Stimulated activated CD4-positive, alpha-beta T cell treated with anti-CD3 and anti-CD28 coated beads, Interleukin-15, amount 100 ng/mL, for 24 hours (primary cell): Measurements from ENCODE around the gene UBN1.
A peak's percentile ranks its signal among the peaks of the same experiment; 100 is the strongest.

ENCODE experiments used
- DNase-seq: peaks from one replicate; pipeline ENCODE4 v3.0.0-alpha.2; 2020

UBN1 gene

GRCh38 chr16:4814542-4815173 lies 32.6 kb upstream of the UBN1 start:
- no peak for DNase-seq

GRCh38 chr16:4820652-4821051 lies 26.6 kb upstream of the UBN1 start:
- DNase-seq: no peak

DNA sequence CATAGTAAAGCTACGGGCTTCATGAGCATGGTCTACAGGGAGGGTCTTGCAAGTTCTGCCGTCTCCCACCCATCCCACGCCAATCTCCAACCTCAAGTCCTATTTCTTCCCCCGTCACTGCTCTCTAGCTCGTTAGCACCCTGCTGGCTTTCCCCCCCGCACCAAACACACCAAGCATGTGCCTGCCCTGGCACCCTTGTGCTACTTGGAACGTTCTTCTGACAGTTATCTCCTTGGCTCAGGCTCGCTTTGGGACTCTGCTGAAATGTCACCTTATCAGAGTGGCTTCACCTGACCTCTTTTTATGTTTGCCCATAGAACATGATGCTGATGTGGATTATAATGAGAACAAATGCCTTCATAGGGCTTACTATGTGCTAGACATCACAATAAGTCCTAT lies 22.1 kb upstream of the UBN1 start:
- no peak for DNase-seq

DNA sequence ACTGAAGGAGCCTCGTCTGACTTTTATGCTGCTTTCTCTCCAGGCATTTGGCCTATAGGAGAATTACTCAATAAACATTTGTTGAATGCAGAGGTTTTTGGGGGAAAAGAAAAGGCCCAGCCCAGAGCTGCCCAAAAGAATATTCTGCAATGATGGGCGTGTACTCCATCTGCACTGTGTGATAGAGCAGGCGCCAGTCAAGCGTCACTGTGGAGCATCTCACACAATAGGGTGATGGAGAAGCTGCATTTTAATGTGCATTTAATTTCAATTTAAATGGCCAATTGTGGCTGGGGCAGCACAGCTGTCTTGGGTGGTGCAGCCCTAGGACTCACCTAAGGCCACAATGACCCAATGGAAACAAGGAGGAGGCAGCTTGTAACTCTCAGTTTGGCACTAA lies 20.8 kb upstream of the UBN1 start:
- DNase-seq: no peak

DNA sequence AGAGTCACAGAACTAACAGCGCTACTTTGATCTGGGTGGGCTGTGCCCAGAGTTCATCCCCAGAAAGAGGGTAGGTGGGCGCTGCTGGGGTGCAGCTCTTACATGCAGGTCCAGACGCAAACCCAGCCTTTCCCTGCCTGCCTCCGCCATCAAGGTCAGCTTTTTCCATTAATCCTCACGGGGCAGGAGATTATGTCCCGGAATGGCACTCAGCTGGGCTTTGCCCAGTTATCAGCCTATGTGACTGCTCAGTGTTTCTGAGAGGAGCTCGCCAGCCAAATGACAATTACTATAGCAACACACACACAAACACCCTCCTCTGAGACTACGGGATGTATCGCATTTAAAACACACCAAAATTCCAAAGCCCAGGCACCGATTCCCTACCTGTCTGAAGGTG lies 20.3 kb upstream of the UBN1 start:
- no peak for DNase-seq

DNA sequence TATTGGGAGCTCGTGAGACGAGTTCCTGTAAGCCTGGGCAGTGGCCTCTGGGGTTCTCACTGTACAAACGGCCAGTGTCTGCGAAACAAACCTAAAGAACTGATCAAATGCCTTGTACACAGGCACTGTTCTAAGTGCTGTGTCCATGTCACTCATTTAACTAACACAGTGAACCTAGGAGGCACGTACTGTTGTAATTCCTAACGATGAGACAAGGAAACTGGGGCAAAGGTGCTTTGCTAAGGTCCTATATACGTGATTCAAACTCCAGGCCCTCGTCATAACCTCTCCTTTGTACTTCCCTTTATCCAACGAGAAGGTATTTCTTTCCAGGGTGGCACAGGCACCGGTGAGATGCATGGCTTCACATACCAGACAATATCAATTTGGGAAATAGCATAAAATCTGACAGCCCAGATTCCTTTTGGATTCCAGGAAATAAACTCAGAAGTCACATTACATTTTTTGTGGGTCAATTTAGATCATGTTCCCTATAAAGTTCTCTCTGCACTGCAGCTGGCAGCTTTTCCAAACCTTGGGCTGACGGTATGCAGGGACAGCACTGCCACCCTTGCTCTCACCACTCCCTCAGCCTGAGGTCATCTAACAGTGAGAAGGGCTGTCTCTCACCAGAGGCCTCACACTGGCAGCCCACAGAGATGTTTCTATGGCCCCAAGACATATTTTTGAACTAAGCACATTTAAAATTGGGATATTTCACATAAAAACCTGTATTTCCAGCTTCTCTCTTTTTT lies 18.5 kb upstream of the UBN1 start:
- no peak for DNase-seq

DNA sequence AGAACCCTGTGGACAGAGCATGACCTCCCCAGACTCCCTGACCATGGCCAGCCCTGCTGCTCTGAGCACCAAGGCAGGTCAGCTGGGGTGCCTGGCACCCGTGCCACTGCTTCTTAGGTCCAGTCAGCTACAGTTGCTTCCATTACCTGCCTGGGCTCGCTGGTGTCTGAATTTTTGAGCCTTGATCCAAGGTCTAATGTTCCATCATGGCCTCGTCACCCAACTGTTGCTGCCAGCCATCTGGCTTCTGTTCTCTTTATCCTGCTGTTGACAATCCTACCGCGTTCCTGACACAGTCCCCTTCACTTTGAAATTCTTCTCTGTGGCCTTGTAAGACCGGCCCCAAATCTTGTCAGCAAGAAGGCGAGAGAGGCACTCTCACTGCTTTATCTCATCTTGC lies 16.9 kb upstream of the UBN1 start:
- no peak for DNase-seq

DNA sequence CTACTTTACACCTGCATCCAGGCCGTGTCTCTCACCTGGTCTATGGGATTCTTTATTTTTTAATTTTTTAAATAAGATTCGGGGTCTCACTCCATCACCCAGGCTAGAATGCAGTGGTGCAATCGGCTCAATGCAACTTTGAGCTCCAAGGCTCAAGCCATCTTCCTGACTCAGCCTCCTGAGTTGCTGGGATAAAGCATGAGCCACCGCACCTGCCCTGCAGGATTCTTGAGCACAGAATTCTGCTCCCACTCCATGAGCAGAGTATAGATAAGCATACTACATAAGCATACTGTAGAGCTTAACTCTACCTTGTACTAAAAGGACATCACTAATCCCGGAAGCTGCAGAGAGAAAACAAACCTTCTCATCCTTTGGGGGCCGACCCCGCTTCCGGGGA lies 15.7 kb upstream of the UBN1 start:
- no peak for DNase-seq

DNA sequence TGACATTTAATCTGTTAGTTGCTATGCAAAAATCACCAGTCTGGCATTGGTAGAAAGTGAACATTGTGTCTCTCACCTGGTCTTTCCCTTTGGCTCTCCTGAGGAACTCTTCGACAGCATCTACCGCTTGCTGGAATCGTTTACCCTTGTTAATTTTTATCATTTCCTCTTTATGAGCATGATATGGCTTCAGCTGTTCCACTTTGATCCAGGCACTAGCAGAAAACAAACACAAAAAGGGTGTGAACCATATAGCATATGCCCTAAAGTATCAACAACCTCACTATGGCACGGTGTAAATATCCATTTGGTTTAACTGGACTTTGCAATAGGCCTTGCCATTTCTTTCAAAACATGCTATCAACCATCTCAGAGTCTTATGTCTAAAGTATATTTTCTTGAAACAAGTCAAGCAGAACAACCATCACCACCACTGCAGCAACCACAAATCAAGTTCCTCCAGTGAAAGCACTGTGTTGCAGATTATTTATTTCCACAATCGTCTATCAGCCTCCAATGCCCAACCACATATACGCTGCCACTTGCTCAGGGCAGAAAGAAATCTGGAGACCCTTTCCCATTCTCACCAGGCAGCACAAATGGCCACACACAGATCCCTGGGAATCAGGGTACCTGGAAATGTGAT lies 14.5 kb upstream of the UBN1 start:
- DNase-seq: no peak

GRCh38 chr16:4833584-4833983 lies 13.7 kb upstream of the UBN1 start:
- DNase-seq: no peak

- no peak for DNase-seq
These were observed 10.6 kb upstream of the UBN1 start for GRCh38 chr16:4836727-4837126.

- no peak for DNase-seq
These were observed 9.4 kb upstream of the UBN1 start for GRCh38 chr16:4837733-4838501.

DNA sequence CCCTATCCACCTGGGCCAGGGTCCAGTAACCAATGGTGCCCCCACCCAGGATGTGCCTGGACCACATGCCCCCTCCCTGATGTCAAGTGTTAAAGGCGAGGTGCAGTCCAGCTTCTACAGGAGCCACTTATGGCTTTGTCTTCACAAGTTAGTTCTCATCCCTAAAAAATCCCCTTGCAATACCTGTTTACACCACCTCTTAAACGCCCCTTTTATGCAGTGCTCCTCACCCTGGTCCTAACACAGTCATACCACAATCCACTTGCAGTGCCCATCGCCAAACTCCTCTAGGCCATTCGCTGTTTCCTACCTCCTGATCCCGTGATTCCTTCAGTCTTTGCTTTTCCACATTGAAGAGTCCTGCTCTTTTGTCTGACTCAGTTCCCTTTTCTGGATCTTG lies 7.3 kb upstream of the UBN1 start:
- DNase-seq: no peak

GRCh38 chr16:4840984-4841383 lies 6.3 kb upstream of the UBN1 start:
- no peak for DNase-seq

GRCh38 chr16:4846503-4846900 lies 779 bp upstream of the UBN1 start:
- DNase-seq: peak; percentile 44

- DNase-seq: peak; percentile 54
These were observed 700 bp downstream of the UBN1 start for GRCh38 chr16:4847774-4848587.

DNA sequence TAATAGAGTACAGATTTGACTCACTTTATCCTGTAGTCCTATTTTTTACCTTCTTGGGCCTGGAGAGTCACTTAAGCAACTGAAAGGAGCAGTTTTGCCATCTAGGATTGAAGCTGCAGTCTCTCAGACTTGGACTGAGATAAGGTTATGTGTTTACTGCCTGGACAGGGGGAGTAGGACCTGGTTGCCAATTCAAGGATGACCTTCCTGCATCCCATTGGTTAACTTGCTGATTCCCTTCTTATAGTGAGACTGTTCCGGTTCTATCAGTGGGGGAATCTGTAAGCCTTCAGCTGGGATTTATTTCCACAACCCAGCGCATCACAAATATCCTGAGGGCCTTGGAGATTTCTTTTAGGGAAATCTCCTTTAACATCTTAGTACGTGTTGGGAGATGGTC lies 2.9 kb downstream of the UBN1 start:
- no peak for DNase-seq

- no peak for DNase-seq
These were observed 5.1 kb downstream of the UBN1 start for GRCh38 chr16:4852221-4852872.

GRCh38 chr16:4855371-4855770 lies 8.1 kb downstream of the UBN1 start:
- DNase-seq: no peak

DNA sequence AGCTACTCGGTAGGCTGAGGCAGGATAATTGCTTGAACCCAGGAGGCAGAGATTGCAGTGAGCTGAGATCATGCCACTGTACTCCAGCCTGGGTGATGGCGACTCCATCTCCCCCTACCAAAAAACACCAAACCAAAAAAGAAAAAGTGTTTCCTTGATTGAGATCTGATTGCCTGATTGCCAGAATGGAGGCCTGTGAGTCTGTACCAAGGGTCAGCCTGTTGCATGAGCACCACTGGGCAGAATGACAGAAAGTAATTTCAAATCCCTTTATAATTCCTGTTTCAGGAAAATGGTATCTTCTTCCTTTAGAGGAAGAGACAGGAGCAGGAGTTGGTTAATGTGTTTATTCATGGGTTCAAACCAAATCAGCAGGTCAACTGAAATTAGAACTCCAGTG lies 8.5 kb downstream of the UBN1 start:
- no peak for DNase-seq

DNA sequence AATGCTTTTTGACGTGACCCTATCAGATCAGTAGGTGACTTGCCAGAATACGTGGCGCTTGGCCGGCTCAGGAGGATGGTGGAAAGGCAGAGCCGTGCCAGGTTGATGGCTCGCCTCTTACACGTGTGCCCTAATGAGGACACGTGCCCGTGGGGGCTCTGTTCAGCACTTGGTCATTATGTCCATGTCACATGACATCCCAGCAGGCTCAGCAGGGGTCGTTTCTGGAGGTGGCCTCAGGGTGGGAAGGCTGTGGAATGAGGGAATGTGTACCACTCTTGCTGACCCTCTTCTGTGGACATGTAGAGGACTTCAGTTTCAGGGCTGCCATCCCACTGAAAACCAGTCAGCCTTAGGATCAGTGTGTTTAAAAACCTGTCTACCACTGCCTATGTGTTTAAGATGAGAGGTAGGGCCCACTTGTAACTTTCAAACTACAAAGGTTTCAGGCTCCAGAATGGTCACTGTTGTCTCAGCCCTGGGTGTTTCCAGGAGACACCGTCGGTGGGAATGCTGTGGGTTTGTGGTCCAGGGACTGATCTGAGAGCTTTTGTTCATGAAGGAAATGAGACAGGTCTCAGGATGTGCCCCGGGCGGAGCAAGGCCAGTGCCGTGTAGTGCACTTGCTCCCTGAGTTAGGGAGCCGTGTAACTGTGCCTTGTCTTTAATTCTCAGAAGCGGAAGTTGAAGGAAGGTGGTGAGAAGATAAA lies 12.1 kb downstream of the UBN1 start:
- no peak for DNase-seq

- no peak for DNase-seq
These were observed 12.6 kb downstream of the UBN1 start for GRCh38 chr16:4859900-4860255.
